Esophagus muscularis mucosa (tissue), 4 donors: ENCODE results near the gene TSEN54. TPM values are rescaled to one million over a fixed set of nuclear protein-coding genes. Genes with fewer than 3 reads are reported as not detected.

Experiments used
- DNase-seq: peaks from one replicate; pipeline ENCODE4 v3.0.0-alpha.2; 2017; ENCODE audit errors: extremely low spot score
- H3K27ac ChIP-seq, 4 donors: fragments of 200-600 bp; sonication (generic); replicated peaks in 1 of 4; 1 replicate in 3 of 4; 2 replicates in 1 of 4; pipeline ENCODE4 v1.5.1; 2016 to 2019; ENCODE audit warnings: mild to moderate bottlenecking in 1 of 4
- H3K27me3 ChIP-seq, 4 donors: fragments of 200-600 bp; sonication (generic); one replicate each; pipeline versions ENCODE4 v1.5.1 to v1.6.0; 2016 to 2019
- H3K36me3 ChIP-seq, 4 donors: fragments of 200-600 bp; sonication (generic); one replicate each; pipeline ENCODE4 v1.5.1; 2016 to 2019
- H3K4me1 ChIP-seq, 4 donors: fragments of 200-600 bp; sonication (generic); one replicate each; pipeline ENCODE4 v1.5.1; 2016 to 2019
- H3K4me3 ChIP-seq, 4 donors: fragments of 200-600 bp; sonication (generic); 1 replicate in 2 of 4; 2 replicates in 2 of 4; pipeline ENCODE4 v1.5.1; 2016 to 2019; ENCODE audit warnings: mild to moderate bottlenecking in 4 of 4, moderate library complexity in 1 of 4
- H3K9me3 ChIP-seq, 4 donors: fragments of 200-600 bp; sonication (generic); 1 replicate in 3 of 4; 2 replicates in 1 of 4; pipeline ENCODE4 v1.5.1; 2016 to 2019
- CTCF ChIP-seq, 3 experiments: fragments of 200-600 bp in 2 of 3; fragments of 450-650 bp in 1 of 3; sonication (generic) in 2 of 3; IDR thresholded peaks; one replicate each; pipeline ENCODE4 v1.5.1; 2017 to 2019; ENCODE audit warnings: antibody characterized with exemption in 3 of 3, mild to moderate bottlenecking in 2 of 3, moderate library complexity in 1 of 3
- EP300 ChIP-seq: sonication (generic); formaldehyde crosslinking; IDR thresholded peaks from one replicate; pipeline ENCODE4 v1.6.1; 2017; ENCODE audit warnings: antibody characterized with exemption
- POLR2A ChIP-seq: fragments of 450-650 bp; IDR thresholded peaks from one replicate; pipeline ENCODE4 v1.6.1; 2017; ENCODE audit warnings: antibody characterized with exemption, moderate library complexity, mild to moderate bottlenecking, low read depth
- POLR2AphosphoS5 ChIP-seq, 2 donors: sonication (generic); formaldehyde crosslinking; IDR thresholded peaks; one replicate each; pipeline ENCODE4 v1.6.1; 2017; ENCODE audit warnings: antibody characterized with exemption in 2 of 2
- WGBS: methylation state at CpG from one replicate; pipeline ENCODE4 v1.1.5; 2018; 5-methylcytosine and 5-hydroxymethylcytosine counted together
- intact Hi-C: fragments of 100-400 bp; cut with DNase I; formaldehyde crosslinking; loops from one replicate; pipeline ENCODE4 v1.15.1; 2023
- total RNA-seq, 4 donors: library from RNA; depleted of rRNA; stranded (reverse); fragments of >200 nt; gene quantifications; one replicate each; pipeline versions ENCODE4 v1.1.0 to v1.2.1, GENCODE V29; 2016

TSEN54 gene
- total RNA-seq, 4 donors from 2014 or later = 14.5 to 32.1 (median 24.1) TPM

- Histone ChIP-seq H3K4me1 (peaks cover 25 to 35% (median 34%) of the 10 kb centered on the region in 4 donors), H3K27me3 (no peaks in the 10 kb centered on the region), H3K36me3 (peaks cover 40 to 100% (median 96%) of the 10 kb centered on the region in 4 donors), H3K4me3 (no peak overlapping the region), H3K9me3 (no peaks in the 10 kb centered on the region), H3K27ac (no peak overlapping the region)
- no peak for DNase-seq
- TF ChIP-seq EP300 = no peak
- no peak for TF ChIP-seq CTCF (IDR thresholded peaks at IDR 0.05)
- no peak for TF ChIP-seq POLR2A
- no peak for TF ChIP-seq POLR2AphosphoS5 (IDR thresholded peaks at IDR 0.05)
- no CpG with 5 or more reads among the region's 11 CpGs for WGBS
- intact Hi-C loops = no loop called here
These were observed 20.3 kb upstream of the TSEN54 start for GRCh38 chr17:75496005-75496404.

- Histone ChIP-seq H3K27me3 (no peaks in the 10 kb centered on the region), H3K4me3 (no peak overlapping the region), H3K4me1 (peaks cover 33 to 52% (median 46%) of the 10 kb centered on the region in 4 donors), H3K9me3 (no peaks in the 10 kb centered on the region), H3K36me3 (peaks cover 27 to 99% (median 95%) of the 10 kb centered on the region in 4 donors), H3K27ac (peak overlapping the region in 3 of 4 donors; percentile 53 to 78 (median 70))
- no peak for DNase-seq
- WGBS = 71% methylated on average over 18 of the region's 21 CpGs
- intact Hi-C loops = no loop called here
- TF ChIP-seq POLR2AphosphoS5 (IDR thresholded peaks at IDR 0.05) (peak in 1 of 2 donors; percentile 4), EP300 (no peak)
These were observed 18.1 kb upstream of the TSEN54 start for GRCh38 chr17:75498039-75498725.

- Histone ChIP-seq H3K9me3 (no peaks in the 10 kb centered on the region), H3K36me3 (peaks cover 21 to 99% (median 95%) of the 10 kb centered on the region in 4 donors), H3K27me3 (no peaks in the 10 kb centered on the region), H3K4me1 (peaks cover 33 to 53% (median 46%) of the 10 kb centered on the region in 4 donors), H3K4me3 (no peak overlapping the region), H3K27ac (peak overlapping the region in 3 of 4 donors; percentile 53 to 78 (median 70))
- WGBS = 57% methylated on average over 10 of the region's 16 CpGs
- intact Hi-C loops = no loop called here
- no peak for DNase-seq
- TF ChIP-seq EP300 (no peak), POLR2AphosphoS5 (IDR thresholded peaks at IDR 0.05) (no peak), POLR2A (no peak), CTCF (IDR thresholded peaks at IDR 0.05) (no peak)
These were observed 17.6 kb upstream of the TSEN54 start for GRCh38 chr17:75498726-75499213.

GRCh38 chr17:75499313-75500022 is 16.9 kb upstream of the TSEN54 start:
- 34% methylated on average over 11 of the region's 16 CpGs for WGBS
- intact Hi-C loops = no loop called here
- peak overlapping the region; percentile 42 to 78 (median 62) for H3K27ac ChIP-seq

More at GRCh38 chr17:75499313-75500022, 16.9 kb upstream of the TSEN54 start:
- peaks cover 33 to 56% (median 49%) of the 10 kb centered on the region in 4 donors for H3K4me1 ChIP-seq
- peaks cover 19 to 99% (median 95%) of the 10 kb centered on the region in 4 donors for H3K36me3 ChIP-seq
- H3K4me3 ChIP-seq = no peak overlapping the region
- no peaks in the 10 kb centered on the region for H3K9me3 ChIP-seq
- no peak for DNase-seq
- TF ChIP-seq POLR2A (no peak), CTCF (IDR thresholded peaks at IDR 0.05) (no peak), POLR2AphosphoS5 (IDR thresholded peaks at IDR 0.05) (no peak), EP300 (no peak)
- H3K27me3 ChIP-seq = no peaks in the 10 kb centered on the region
